GM12878 (cell line): ENCODE data around the gene IL20RB.

ENCODE experiments used
- BRCA1 ChIP-seq: IDR thresholded peaks from 2 replicates; pipeline ENCODE4 v1.6.1; 2011; ENCODE audit warnings: low read depth, low read length, improper control_type of control experiment
- EZH2 ChIP-seq: IDR thresholded peaks from 2 replicates; pipeline ENCODE4 v1.6.1; 2012; ENCODE audit warnings: low read depth, mild to moderate bottlenecking, control low read depth, inconsistent platforms, low read length, borderline replicate concordance; ENCODE audit not compliant: control insufficient read depth
- JUNB ChIP-seq: IDR thresholded peaks from 2 replicates; pipeline ENCODE4 v1.6.1; 2016; ENCODE audit warnings: antibody characterized with exemption, mild to moderate bottlenecking
- POU2F2 ChIP-seq: IDR thresholded peaks from 3 replicates; pipeline ENCODE4 v1.6.1; 2011; ENCODE audit warnings: low read depth, mild to moderate bottlenecking, low read length, borderline replicate concordance
- RAD21 ChIP-seq: IDR thresholded peaks from 2 replicates; pipeline ENCODE4 v1.6.1; 2011; ENCODE audit warnings: mild to moderate bottlenecking, low read depth, low read length, moderate library complexity; ENCODE audit not compliant: insufficient read depth
- TF ChIP-seq, protein P1 (sequence below): IDR thresholded peaks from 2 replicates; pipeline ENCODE4 v1.6.1; 2012; ENCODE audit warnings: low read depth, low read length, improper control_type of control experiment
- TF ChIP-seq, protein P2 (sequence below), 3 experiments: IDR thresholded peaks in 2 of 3; conservative IDR thresholded peaks in 1 of 3; 2 replicates each; pipeline ENCODE4 v1.5.1; 2011; ENCODE audit warnings: low read depth in 3 of 3, low read length in 3 of 3, mild to moderate bottlenecking in 3 of 3, control low read depth in 2 of 3, moderate library complexity in 2 of 3, inconsistent platforms in 1 of 3, mixed read lengths in 1 of 3; ENCODE audit not compliant: control insufficient read depth in 2 of 3, insufficient read depth in 1 of 3; ENCODE audit errors: extremely low read depth in 1 of 3

DNA sequence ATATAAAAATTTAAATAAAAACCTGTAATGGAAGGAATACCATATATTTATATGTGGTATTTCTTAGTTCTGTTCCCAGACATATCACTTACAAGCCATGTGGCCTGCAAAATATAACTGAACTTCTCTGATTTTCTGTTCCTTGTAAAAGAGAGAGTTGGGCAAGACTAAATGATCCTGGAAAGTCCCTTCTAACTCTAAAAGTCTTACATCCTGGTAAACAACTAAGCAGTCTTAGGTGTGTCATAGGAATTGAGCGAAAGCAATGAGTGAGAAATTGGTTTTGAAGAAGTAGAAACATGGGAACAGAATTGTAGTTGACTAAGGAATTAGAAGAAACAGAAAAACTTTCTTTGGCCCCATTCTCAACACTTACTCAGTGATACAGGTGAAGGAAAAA is 25.3 kb upstream of the IL20RB start:
- TF ChIP-seq, protein P1, sequence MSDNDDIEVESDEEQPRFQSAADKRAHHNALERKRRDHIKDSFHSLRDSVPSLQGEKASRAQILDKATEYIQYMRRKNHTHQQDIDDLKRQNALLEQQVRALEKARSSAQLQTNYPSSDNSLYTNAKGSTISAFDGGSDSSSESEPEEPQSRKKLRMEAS: no peak
- no peak for TF ChIP-seq POU2F2
- no peak for TF ChIP-seq RAD21
- no peak for TF ChIP-seq JUNB
- no peak for TF ChIP-seq BRCA1
- TF ChIP-seq, protein P2, sequence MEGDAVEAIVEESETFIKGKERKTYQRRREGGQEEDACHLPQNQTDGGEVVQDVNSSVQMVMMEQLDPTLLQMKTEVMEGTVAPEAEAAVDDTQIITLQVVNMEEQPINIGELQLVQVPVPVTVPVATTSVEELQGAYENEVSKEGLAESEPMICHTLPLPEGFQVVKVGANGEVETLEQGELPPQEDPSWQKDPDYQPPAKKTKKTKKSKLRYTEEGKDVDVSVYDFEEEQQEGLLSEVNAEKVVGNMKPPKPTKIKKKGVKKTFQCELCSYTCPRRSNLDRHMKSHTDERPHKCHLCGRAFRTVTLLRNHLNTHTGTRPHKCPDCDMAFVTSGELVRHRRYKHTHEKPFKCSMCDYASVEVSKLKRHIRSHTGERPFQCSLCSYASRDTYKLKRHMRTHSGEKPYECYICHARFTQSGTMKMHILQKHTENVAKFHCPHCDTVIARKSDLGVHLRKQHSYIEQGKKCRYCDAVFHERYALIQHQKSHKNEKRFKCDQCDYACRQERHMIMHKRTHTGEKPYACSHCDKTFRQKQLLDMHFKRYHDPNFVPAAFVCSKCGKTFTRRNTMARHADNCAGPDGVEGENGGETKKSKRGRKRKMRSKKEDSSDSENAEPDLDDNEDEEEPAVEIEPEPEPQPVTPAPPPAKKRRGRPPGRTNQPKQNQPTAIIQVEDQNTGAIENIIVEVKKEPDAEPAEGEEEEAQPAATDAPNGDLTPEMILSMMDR (IDR thresholded peaks at IDR 0.05 in 2 of 3, conservative IDR thresholded peaks at IDR 0.05 in 1 of 3; ENCODE audit: control insufficient read depth in 2 of 3, extremely low read depth in 1 of 3, insufficient read depth in 1 of 3, low read depth in 3 of 3, low read length in 3 of 3): no peak
- TF ChIP-seq EZH2: no peak
